GM21360 (cell line): Measurements from ENCODE around the gene CFAP100.

ENCODE experiments used
- ATAC-seq: cut with Tn5 transposase; IDR thresholded peaks from one replicate; pipeline ENCODE4 v1.9.1; 2021; ENCODE audit warnings: mild to moderate bottlenecking, moderate library complexity; ENCODE audit not compliant: unreplicated experiment

The CFAP100 gene

DNA sequence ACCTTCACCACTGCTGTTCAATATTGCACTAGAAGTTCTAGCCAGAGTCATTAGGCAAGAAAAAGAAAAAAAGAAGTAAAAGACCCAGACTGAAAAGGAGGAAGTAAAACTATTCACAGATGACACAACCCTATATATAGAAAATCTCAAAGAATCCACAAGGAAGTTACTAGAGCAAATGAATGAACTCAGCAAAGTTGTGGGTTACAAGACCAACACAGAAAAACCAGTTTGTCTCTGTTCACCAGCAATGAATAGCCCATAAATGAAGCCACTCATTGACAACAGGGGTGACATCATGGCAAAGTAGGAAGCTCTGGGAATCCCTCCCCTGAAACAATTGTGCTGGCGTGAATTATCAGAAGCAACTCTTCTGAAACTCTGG is 4.6 kb downstream of the CFAP100 start:
- no peak for ATAC-seq

DNA sequence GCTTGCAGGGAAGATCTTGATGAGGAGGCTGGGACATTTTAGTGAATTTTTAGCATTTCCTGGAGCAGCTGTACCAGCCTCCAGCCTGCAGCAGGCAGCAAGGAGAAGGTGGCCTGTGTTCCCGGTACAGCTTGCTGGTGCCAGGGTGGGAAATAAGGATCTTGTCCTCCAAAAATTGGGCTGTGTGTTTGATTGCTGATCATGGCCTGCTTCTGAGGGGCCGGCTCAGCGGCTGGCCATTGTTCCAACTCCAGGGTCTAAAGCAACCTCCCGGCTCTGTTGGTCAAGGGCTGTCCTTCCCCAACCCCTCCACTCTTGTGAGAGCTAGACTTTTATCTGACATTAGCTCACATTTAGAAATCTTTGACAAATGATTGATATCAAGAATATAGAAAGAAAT is 5.0 kb downstream of the CFAP100 start:
- no peak for ATAC-seq

DNA sequence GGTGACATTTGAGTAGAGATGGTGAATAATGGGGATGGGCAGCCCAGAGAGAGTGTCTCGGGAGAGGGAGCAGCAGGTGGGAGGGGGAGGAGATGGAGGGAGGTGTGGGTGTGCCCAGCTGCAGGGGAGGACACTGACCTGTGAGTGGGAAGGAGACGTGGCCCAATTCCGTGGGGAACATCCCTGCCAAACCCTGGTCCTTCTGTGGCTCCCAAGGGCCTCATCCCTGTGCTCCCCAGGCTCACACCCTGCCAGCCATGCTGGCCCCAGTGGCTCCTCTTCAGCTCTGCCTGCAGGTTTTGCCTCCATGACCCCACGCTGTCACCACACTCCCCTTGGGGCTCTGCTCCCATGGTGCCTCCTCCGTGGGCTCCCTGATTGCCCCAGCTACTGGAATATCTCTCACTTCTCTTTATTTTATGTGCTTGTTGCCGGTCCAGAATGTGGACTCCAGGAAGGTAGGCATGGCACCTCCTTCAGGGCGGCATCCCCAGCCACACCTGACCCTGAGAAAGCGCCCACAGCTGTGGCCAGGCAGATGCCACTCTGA is 7.0 kb downstream of the CFAP100 start:
- ATAC-seq, result no peak

DNA sequence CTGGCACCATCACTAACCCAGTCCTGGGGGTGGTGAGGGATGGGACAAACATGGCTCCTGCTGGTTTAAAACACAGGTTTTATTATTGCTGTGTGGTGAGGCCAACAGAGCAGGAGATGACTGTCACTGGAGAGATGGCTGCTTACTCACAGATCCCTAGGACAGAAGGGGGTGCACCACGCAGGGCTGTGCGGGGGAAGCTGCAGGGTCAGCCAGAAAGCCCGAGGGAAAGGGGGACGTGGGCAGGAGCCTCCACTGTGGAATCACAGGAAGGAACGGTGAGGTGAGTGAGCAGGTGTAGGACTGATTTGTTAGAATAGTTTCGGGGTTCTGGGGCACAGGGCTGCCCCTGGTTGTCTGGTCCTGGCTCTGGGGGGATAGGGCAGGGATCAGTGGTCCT is 7.5 kb downstream of the CFAP100 start:
- no peak for ATAC-seq

DNA sequence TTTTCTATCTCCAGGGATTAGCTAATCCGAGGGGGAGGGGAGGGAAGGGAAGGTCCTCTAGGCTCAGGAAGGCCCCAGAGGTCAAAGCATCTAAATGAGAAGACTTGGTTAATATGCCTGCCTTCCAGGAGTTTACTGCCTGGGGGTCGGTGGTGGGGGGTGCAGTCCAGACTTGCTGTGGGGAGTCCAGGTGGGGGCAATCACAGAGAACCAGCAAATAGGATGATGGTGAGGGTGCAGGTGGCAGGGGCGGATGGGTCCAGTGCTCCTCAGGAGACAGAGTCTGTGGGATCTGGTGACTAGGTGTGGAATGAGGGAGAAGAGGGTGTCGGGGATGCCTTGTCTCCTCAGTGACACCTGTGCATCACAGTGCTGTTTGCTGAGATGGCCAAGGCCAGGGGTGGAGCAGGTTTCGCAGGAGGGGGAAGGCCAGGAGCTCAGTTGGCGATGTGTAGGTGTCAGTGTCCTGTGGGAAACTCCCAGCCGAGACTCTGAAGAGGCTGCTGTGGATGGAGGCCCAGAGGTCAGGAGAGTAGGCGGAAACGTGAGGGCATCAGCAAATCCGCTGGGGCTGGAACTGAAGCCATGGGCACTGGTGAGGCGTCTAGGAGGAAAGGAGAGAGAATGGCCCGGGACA is 8.1 kb downstream of the CFAP100 start:
- no peak for ATAC-seq

DNA sequence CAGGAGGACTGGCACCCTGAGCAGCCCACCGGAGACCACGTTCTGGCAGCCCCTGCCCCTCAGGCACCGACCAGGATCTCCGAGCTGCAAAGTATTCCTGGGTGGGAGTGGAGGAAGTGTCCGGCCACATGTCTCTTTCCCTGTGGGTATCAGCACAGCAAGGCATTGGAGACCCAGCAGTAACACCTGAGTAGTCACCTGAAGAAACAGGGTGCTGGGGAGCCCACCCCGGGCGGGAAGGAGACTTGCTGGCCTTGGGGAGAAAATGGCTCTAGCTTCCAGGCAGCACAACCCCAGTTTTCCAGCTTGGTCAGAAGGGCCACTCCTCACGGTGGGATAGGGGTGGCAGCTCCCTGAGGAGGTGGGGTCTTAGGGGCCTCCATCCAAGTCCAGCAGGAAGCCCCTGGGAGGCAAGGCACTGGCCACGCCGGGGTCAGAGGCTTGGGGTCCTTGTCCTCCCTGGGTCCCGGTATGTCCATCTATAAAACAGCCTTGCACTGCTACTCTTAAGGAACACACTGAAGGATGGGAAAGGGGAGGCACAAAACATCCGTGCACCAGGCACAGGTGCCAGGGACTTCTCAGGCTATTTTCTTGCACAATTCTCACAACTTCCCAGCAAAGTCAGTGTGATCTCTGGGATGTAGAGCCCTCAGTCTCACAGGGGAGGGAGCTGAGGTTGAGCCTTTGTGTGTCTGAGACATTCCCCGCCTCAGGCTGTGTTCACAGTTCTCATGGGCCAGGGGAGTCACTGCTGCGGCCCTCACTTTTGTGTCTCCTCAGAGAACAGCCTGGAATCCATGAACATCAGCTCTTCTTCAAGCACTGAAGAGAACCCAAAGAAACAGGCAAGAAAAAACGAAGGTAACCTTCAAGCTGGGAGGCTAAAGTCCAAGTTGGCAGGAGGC is 11.9 kb downstream of the CFAP100 start:
- no peak for ATAC-seq

DNA sequence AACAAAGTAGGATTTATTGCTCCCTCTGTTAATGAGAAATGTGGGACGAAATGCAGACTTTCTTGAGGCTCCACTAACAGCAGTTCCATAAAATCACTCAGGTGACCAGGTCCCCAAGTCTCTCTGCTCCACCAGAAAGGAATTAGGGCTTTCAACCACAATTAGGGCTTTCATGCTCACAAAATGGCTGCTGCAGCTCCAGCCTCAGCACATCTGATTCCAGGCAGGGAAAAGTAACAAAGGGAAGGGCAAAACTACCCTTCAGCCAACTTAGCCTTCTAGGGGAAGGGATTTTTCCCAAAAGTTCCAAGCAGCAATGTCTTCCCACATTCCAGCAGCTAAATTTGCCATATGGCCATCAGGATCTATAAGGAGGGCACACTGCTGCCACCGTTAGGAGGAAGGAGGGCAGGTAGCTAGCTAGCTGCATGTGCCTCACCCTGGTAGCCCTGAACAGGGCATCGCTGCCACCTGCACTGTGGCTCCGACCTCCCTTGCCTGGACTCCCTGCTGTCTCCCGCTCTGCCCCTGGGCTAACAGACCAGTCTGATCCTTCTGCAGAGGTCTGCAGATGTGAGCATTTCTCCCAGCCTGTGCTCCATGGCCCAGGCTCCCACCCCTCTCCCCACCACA is 12.8 kb downstream of the CFAP100 start:
- no peak for ATAC-seq

DNA sequence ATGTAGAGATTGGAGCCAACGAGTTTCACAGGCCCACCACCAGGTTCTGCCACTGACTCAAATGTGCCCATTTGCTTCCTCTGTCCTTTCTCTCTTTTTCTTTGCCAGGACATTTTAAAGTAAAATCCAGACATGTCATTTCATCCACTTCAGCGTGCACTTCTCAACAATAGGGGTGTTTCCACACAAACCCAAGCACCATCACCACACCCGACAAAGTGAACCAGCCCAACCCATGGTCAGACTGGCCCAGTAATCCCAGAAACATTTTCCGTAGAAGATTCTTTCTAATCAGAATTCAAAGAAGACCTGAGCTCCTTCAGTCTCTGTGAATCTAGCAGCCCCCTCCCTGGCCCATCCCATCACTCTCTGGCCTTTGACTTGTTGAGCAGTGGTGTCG is 13.4 kb downstream of the CFAP100 start:
- no peak for ATAC-seq

DNA sequence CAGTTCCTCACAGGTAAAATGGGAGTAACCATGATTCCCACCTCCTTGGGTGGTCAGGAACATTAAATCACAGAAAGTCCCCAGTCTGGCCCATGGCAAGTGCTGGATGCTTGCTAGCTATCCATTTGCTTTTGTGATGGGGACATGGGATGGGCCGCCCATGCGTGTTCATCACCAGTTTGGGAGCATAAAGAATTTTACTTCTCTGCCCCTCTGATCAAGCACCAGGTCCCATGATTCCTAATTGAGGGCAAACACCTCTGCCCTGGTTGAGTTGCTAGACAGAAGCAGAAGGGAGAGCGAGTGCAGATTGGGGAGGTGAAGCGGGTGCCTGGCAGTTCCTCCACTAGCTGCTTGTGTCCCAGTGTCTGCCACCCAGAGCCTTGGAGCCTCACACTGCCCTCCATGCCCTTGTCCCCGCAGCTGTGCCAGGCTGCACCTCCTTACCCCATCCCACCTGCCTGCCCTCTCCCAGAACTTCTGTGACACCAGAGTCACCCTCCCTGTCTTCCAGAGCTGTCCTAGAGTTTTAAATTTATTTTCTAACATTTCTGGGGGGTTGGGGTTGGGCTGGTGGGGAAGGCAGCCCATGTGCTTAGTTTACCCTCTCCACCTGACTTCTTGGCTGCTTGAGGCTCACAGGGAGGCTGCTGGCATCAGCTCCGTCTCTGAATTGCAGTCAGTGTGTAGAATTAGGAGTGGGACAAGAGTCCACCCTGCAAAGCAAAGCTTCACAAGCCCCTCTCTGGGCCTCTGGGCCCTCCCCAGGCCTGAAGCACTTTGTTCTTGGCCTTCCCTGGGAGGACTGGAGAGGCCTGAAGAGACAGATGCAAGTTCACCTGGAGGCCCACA is 18.4 kb downstream of the CFAP100 start:
- ATAC-seq, result no peak

DNA sequence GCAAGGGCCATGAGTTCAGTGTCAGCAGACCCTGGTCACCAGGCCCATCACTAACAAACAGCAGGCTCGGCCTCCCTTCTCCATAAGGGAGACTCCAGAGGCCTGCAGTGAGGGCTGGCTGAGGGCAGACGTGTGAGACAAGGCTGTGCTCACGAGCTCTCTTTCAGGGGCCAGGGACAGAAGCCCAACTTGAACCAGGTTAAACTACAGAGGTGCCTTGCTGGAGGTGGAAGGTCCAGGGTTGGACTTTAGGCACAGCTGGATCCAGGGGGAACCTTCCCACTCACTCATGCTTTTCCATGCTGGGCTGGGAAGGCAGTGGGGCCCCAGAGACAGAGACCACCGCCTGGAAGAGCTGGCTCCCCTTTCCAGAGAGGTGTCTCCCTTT is 19.0 kb downstream of the CFAP100 start:
- ATAC-seq, result no peak

DNA sequence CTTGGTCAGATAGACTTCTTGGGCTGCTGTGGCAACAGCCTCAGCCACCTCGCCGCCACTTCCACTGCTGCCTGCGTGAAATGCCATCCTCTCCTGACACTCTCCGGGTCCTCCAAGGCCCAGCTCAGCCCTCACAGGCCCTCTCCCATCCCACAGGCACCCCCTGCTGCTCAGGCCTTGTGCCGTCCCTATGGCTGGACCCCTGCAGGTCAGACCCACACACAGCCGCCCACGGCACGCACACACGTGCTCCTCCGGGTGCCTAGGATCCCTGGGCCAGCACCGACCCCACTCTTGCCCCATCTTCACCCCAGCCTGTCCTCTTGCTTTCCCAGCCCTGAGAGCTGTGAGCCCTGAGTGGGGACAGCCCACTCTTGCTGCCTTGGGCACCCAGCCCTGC is 19.7 kb downstream of the CFAP100 start:
- no peak for ATAC-seq

DNA sequence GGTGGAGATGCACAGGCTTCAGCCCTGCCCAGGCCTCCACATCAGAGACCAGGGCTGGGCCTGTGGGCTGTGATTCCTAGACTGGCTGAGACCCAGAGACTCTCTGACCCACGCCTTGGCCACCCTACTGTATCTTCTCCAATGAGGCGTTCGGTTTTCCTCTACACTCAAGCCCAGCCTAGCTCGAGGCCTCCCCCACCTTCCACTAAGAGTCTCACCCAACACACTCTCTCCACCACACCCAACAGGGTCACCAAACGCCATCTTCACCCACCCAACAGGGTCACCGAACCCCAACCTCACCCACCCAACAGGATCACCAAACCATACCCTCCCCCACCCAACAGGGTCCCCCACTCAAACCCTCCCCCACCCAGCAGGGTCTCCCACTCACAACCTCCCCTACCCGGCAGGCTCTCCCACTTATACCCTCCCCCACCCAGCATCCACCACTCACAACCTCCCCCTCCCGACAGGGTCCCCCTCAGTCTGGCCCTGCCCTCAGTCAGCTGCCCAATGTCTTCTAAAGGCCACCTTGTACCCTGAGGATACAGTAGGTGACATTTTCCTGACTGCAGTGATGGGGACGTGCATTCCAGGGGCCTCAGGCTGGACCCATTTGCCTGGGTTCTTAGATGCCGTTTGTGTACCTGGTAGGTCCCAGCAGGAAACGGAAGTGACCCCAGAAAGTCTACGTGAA is 20.4 kb downstream of the CFAP100 start:
- no peak for ATAC-seq

DNA sequence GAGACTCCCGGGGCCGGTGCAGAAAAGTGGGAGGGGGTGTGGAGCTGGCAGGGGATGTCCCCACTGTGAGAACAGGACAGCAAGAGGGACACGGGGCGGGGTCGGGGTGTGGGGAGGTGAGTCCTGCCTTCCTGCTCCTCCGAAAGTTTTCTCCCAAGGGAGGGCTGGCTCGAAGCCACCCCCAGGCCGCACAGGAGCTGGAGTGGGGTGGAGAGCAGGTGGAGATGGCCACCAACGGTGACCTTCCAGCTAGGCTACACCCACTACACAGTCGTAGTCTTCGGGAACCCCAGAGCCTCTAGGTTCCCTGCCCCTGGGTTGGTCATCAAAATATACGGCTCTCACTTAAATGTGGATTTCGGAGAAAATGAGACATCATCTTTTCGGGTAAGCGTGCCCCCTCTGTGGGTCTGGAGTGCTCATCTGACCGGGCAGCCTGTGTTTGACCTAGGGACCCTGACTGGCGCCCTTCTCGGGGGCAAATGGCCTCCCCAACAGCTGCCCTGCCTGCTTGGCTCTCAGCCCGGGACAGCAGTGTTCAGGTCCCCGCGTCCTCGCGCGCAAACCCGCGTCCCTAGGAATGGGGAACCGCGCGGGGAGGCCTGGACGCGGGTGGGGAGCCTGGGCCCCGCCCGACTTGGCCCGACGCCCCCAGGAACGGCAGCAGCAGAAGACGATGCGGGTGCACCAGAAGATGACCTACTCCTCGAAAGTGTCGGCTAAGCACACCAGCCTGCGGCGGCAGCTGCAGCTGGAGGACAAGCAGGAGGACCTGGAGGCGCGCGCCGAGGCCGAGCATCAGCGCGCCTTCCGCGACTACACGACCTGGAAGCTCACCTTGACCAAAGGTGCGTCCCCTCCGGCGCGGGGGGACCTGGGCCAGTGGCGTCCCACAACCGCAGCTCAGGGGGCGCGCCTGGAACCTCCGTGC is 21.2 kb downstream of the CFAP100 start:
- ATAC-seq, result no peak

DNA sequence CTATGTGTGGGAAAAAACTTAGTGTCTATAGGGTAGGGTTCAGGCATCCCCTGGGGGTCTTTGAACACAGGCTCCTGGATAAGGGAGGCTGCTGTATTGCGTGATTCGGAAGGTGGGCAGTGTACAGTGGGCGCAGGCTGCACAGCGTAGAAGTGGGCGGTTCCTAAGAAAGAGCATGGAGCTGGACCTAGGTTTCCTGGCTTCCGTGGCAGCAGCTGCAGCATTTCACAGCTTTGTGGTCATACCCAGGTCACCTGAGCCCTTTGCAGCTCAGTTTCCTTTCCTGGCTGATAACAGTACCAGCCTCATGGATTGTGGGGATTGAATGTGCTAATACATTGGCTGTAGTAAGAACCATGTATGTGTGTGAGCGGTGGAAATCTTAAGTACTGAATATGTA is 22.2 kb downstream of the CFAP100 start:
- ATAC-seq, result no peak

DNA sequence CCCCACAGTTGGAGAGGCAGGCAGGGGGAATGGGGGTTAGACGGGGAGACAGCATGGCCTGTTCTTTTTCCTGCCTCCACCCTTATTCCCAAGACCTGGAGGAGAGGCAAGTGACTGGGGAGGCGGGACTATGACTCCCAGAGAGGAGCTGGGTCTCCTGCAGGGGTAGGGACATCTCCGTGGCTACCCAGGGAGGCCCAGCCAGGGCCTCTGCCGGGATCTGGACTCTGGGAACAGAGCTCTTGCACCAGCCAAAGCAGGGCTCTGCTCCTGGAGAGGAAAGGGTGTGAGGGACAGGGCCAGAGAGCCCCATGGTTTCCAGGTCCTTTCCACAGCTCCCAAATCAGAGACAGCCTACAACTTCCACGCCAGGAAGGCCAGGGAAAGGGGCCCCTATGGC is 22.8 kb downstream of the CFAP100 start:
- no peak for ATAC-seq

DNA sequence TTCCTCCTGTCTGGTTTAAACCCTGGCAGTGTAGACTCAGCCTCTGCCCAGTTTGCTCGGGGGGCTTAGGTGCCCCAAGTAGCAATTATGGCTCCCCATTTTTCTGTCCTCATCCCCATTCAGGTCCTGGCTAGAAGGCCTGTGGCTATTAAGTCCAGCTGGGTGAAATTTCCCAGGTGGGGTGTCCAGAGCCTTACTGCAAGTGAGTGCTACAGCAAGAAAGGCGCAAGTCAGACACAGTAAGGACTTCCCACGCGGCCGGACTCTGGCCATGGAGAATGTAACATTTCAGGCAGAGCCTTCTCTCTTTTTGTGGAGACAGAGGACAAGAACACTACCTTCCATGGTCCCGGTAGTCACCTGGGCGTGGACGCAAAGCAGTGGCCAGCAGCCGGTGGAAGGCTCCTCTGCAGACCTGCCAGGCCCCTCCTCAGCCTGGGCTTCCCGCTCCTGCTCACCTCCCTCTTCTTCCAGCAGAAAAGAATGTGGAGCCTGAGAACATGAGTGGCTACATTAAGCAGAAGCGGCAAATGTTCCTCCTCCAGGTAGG is 23.3 kb downstream of the CFAP100 start:
- no peak for ATAC-seq

DNA sequence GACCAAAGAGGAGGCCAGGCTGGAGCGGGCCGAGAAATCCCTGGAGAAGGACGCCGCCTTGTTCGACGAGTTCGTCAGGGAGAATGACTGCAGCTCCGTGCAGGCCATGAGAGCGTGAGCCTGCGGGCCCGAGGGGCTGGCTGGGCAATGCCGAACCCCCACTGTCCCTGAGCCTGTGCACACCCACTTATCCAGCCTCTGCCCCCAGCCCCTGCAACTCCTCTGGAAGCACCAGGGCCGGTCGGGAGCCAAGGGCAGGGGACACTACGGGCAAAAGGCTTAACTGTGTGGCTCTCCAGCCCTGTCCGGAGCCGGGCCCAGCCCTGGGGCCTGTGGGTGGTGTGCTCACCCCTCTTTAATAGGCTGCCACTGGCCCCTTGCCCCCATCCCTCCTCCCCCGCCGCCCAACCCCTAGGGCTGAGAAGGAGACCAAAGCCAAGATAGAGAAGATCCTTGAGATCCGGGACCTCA is 24.0 kb downstream of the CFAP100 start:
- no peak for ATAC-seq

DNA sequence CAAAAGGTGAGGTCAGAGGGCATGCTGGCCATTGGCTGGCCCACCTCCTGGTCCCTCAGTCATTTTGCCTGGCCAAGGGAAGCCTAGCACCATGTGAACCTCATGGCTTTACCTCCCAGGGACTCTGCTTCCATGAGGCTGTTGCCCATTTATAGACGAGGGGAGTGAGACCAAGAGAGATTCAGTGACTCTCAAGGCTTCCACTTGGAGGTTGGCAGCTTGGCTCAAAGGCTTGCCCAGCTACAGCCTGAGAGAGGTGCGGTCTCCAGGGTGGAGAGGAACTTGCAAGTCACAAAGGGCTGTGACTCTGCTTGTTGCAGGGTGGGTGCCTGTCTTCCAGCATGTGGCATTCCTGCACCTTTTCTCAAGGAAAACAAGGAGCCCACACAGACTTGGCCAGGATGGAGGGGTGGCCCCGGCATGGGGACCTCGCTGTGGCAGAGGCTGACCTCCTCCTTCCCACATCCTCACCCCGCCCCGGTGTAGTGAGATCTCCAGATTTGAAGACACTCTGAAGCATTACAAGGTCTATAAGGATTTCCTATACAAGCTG is 24.5 kb downstream of the CFAP100 start:
- ATAC-seq, result no peak
